ENCODE results near the gene TSPAN10.

Gene TSPAN10

DNA sequence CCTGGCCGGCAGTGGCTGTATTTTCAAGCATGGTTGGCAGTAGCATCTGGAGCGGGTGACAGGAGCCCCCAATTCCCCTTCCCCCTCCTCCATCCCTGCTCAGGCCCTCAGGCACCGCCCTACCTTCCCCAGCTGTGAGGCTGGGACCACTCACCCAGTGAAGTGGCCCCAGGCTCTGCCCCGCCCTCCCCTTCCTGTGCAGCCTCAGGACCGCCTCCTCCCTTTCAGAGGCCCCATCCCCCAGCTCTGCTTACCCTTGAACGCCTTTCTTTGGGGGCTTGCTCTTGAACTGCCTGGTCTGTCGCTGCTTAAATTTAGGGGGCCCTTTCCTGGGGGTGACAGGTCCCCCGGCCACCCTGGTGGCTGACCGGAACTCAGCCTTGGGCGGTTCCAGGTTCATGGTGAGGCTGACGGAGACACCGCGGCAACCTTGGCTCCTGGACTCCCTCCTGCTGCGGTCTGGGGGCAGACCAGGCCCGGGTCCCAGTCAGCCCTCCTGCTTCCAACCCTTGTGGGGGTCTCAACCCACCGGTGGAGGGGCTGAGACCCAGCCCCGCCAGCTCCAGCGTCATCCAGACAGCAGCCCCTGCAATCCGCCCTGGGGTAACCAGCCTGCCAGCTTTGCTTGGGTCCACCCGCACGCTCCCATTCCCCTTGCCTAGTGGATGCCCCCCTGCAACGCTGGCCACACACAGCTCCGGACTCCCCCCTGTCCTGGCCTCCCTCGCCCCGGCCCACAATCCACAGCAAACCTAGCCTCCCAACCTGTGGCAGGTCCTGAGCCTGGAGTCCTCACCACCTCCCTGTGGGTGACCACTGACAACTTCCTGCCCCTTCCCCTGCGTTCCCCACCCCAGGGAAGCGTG, 16.1 kb downstream of the TSPAN10 start:
- Mint-ChIP-seq H3K4me3 (peak overlapping the region in 2 of 3 experiments; percentile 53 to 67), H3K9me3 (no peaks in the 10 kb centered on the region), H3K27ac (peak overlapping the region in 2 of 3 experiments; percentile 68 to 80), H3K36me3 (ENCODE audit: low read depth) (no peaks in the 10 kb centered on the region), H3K4me1 (peaks cover 11% of the 10 kb centered on the region), H3K27me3 (ENCODE audit: low read depth) (no peaks in the 10 kb centered on the region)
- TF ChIP-seq CTCF (IDR thresholded peaks at IDR 0.05; ENCODE audit: unreplicated experiment in 3 of 3): no peak

DNA sequence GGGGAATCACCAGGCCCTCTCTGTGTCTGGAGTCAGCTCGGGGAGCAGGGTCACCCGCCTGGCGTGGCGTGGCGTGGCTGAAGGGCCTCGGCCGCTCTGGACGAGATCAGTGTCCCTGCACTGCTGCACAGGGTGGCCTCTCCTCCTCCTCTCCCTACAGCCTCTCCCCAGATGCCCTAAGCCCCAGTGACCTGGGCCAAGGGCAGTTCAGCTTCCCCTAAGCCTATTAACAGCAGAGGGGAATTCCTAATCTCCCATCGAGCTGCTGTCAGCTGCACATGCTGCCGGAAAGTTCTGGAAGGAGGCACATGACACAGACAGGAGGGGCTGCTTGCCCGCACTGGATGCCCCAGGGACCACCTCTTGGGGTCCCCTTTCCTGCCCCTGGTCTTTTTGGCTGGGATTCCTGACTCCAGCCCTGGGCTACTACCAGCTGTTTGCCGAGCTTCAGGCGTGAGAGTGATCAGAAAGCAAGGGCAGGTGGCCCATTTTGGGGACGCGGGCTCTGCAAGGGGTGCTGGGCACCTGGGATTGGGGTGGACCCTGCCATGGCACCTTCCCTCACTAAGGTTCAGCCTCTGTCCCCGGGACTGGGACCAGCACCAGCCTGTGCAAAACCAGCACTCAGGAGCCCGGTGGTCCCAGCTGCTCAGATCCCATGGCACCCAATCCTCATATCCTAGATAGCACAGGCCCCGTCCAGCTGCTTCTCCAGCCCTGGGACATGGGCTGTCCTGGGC, 18.6 kb downstream of the TSPAN10 start:
- H3K4me1 Mint-ChIP-seq: peaks cover 11% of the 10 kb centered on the region
- no peak overlapping the region for H3K27ac Mint-ChIP-seq
- no peaks in the 10 kb centered on the region for H3K27me3 Mint-ChIP-seq (ENCODE audit: low read depth)
- H3K9me3 Mint-ChIP-seq: no peaks in the 10 kb centered on the region
- H3K4me3 Mint-ChIP-seq: no peak overlapping the region
- no peak for TF ChIP-seq CTCF (IDR thresholded peaks at IDR 0.05; ENCODE audit: unreplicated experiment in 3 of 3)
- H3K36me3 Mint-ChIP-seq (ENCODE audit: low read depth): no peaks in the 10 kb centered on the region

- peaks cover 11% of the 10 kb centered on the region for H3K4me1 Mint-ChIP-seq
These were observed 19.2 kb downstream of the TSPAN10 start, which contains the start of gene PDE6G for GRCh38 chr17:81656118-81656743. Gene PDE6G (minus strand): TSS chr17:81656542. CDS start chr17:81653305, 3,237 bp downstream.

DNA sequence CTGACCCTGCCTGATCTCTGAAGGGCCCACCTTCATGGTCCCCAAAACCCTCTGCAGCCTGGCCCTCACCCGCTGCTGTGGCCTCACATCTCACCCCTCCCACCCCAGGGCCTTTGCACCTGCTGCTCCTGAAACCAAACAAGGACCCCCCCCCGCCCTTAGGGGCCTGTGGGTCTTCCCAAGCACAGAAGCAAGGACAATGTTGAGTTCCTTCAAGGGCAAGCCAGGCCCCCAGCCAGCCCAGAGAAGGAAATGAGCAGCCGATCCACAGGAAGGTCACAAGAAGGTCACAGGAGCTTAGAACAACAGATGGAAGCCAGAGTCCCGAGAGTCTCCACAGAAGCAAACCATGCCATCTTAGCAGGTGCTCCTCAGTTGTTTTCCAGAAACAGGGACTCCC, 19.8 kb downstream of the TSPAN10 start:
- H3K9me3 Mint-ChIP-seq: no peaks in the 10 kb centered on the region
- no peaks in the 10 kb centered on the region for H3K27me3 Mint-ChIP-seq (ENCODE audit: low read depth)
- TF ChIP-seq CTCF (IDR thresholded peaks at IDR 0.05; ENCODE audit: unreplicated experiment in 3 of 3): no peak
- peaks cover 8% of the 10 kb centered on the region for H3K4me1 Mint-ChIP-seq
- H3K36me3 Mint-ChIP-seq (ENCODE audit: low read depth): no peaks in the 10 kb centered on the region
- H3K27ac Mint-ChIP-seq: peak overlapping the region in 1 of 3 experiments; percentile 32
- H3K4me3 Mint-ChIP-seq: no peak overlapping the region

More at GRCh38 chr17:81656118-81656743, 19.2 kb downstream of the TSPAN10 start, which contains the start of gene PDE6G:
- no peak within 1 kb of the TSS for H3K4me3 Mint-ChIP-seq
- H3K36me3 Mint-ChIP-seq (ENCODE audit: low read depth): no peaks in the 10 kb centered on the region
- peak within 1 kb of the TSS in 1 of 3 experiments; percentile 32 for H3K27ac Mint-ChIP-seq
- no peaks in the 10 kb centered on the region for H3K9me3 Mint-ChIP-seq
- no peak for TF ChIP-seq CTCF (IDR thresholded peaks at IDR 0.05; ENCODE audit: unreplicated experiment in 3 of 3)
- no peaks in the 10 kb centered on the region for H3K27me3 Mint-ChIP-seq (ENCODE audit: low read depth)

DNA sequence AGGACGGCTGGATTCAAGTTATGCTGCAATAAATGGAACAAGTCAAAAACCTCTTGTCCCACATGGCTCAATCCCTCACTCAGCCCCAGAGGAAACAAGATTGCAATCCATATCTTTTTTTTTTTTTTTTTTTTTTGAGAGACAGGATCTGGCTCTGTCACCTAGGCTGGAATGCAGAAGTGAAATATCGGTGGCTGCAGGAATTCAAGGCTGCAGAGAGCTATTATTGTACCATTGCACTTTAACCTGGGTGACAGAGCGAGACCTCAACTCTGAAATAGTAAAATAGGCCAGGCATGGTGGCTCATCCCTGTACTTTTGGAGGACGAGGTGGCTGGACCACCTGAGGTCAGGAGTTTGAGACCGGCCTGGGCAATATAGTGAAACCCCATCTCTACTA, 22.0 kb downstream of the TSPAN10 start:
- Mint-ChIP-seq H3K9me3 (no peaks in the 10 kb centered on the region), H3K27ac (no peak overlapping the region), H3K4me1 (peaks cover 6% of the 10 kb centered on the region), H3K27me3 (ENCODE audit: low read depth) (no peaks in the 10 kb centered on the region), H3K36me3 (ENCODE audit: low read depth) (no peaks in the 10 kb centered on the region), H3K4me3 (no peak overlapping the region)
- TF ChIP-seq CTCF (IDR thresholded peaks at IDR 0.05; ENCODE audit: unreplicated experiment in 3 of 3): no peak

All from nephron (organoid).